IMR-90 (cell line): ENCODE measurements around the gene GLIPR1L2. TPM values are rescaled to one million over a fixed set of nuclear protein-coding genes. Genes with fewer than 3 reads are reported as not detected.

Source experiments
- ATAC-seq: fragments of 200-7000 bp; cut with Tn5 transposase; 2 replicates; pipeline ENCODE4 v1.9.1; 2020; ENCODE audit warnings: low read depth, mild to moderate bottlenecking, moderate library complexity
- BruUV-seq: library from RNA; stranded (reverse); fragments of 400-500 nt; replicated peaks from 2 replicates; lab custom pipeline; 2021; lab: Mats Ljungman, UMichigan
- CTCF ChIA-PET: fragments of 300-600 bp; formaldehyde crosslinking; extraction: SDS; loops from one replicate; lab custom pipeline; 2021; ENCODE audit warnings: antibody characterized with exemption; lab: Yijun Ruan, JAX
- POLR2A ChIA-PET: fragments of 300-600 bp; sonication (Branson Sonifier 250); formaldehyde crosslinking; loops from one replicate; lab custom pipeline; 2022; ENCODE audit warnings: antibody characterized with exemption; ENCODE audit not compliant: unreplicated experiment; lab: Charles Lee
- DNase-seq: peaks from one replicate; pipeline ENCODE4 v3.0.0; 2013
- H2AFZ ChIP-seq: replicated peaks from 2 replicates; pipeline ENCODE3; 2013; ENCODE audit warnings: low read length, mild to moderate bottlenecking; ENCODE audit not compliant: poor library complexity
- H2AK5ac ChIP-seq: 2 replicates; pipeline ENCODE4 v1.6.1; 2013; ENCODE audit warnings: low read depth, low read length, inconsistent platforms
- H2AK9ac ChIP-seq: replicated peaks from 2 replicates; pipeline ENCODE3; 2013; ENCODE audit warnings: mild to moderate bottlenecking, low read depth, low read length, moderate library complexity; ENCODE audit not compliant: poor library complexity
- H2BK120ac ChIP-seq: 2 replicates; pipeline ENCODE4 v1.6.1; 2013; ENCODE audit warnings: low read depth, low read length, inconsistent platforms
- H2BK15ac ChIP-seq: 3 replicates; pipeline ENCODE4 v1.6.1; 2013; ENCODE audit warnings: low read depth, low read length, inconsistent platforms
- H2BK20ac ChIP-seq: 2 replicates; pipeline ENCODE4 v1.6.1; 2013; ENCODE audit warnings: low read depth, mild to moderate bottlenecking, inconsistent platforms, low read length, moderate library complexity
- H2BK5ac ChIP-seq: 2 replicates; pipeline ENCODE4 v1.6.1; 2013; ENCODE audit warnings: mild to moderate bottlenecking, low read depth, low read length, inconsistent platforms; ENCODE audit not compliant: poor library complexity, severe bottlenecking
- H3K14ac ChIP-seq: replicated peaks from 2 replicates; pipeline ENCODE4 v1.6.1; 2013; ENCODE audit warnings: low read depth, low read length, inconsistent platforms
- H3K18ac ChIP-seq: 2 replicates; pipeline ENCODE4 v1.6.1; 2013; ENCODE audit warnings: low read depth, low read length, control low read depth
- H3K23ac ChIP-seq: 2 replicates; pipeline ENCODE4 v1.6.1; 2013; ENCODE audit warnings: low read depth, low read length, inconsistent platforms
- H3K27ac ChIP-seq: 2 replicates; pipeline ENCODE4 v1.5.1; 2013; ENCODE audit warnings: mild to moderate bottlenecking, control low read depth, low read length; ENCODE audit not compliant: insufficient read depth
- H3K27me3 ChIP-seq: 2 replicates; pipeline ENCODE4 v1.6.1; 2013; ENCODE audit warnings: low read length; ENCODE audit not compliant: control insufficient read depth, insufficient read depth
- H3K36me3 ChIP-seq: 2 replicates; pipeline ENCODE4 v1.6.1; 2013; ENCODE audit warnings: low read length, mixed read lengths; ENCODE audit not compliant: control insufficient read depth, insufficient read depth
- H3K4ac ChIP-seq: 2 replicates; pipeline ENCODE4 v1.6.1; 2013; ENCODE audit warnings: low read depth, low read length, inconsistent platforms
- H3K4me1 ChIP-seq: 2 replicates; pipeline ENCODE4 v1.6.1; 2013; ENCODE audit warnings: low read length, mixed read lengths; ENCODE audit not compliant: control insufficient read depth, insufficient read depth
- H3K4me2 ChIP-seq: 2 replicates; pipeline ENCODE4 v1.6.1; 2013; ENCODE audit warnings: low read depth, mild to moderate bottlenecking, control low read depth, low read length, moderate library complexity
- H3K4me3 ChIP-seq: 2 replicates; pipeline ENCODE4 v1.5.1; 2013; ENCODE audit warnings: low read depth, mild to moderate bottlenecking, control low read depth, low read length, moderate library complexity; ENCODE audit not compliant: insufficient read depth
- H3K56ac ChIP-seq: 2 replicates; pipeline ENCODE4 v1.6.1; 2013; ENCODE audit warnings: low read length, inconsistent platforms; ENCODE audit not compliant: insufficient read depth; ENCODE audit errors: extremely low read depth
- H3K79me1 ChIP-seq, 2 experiments: 2 replicates each; pipeline ENCODE4 v1.6.1; 2013; ENCODE audit warnings: low read length in 2 of 2, inconsistent platforms in 1 of 2, low read depth in 1 of 2
- H3K9ac ChIP-seq: 2 replicates; pipeline ENCODE4 v1.6.1; 2013; ENCODE audit warnings: low read depth, low read length, control low read depth
- H3K9me1 ChIP-seq: 2 replicates; pipeline ENCODE4 v1.6.1; 2013; ENCODE audit warnings: low read length, inconsistent platforms; ENCODE audit not compliant: insufficient read depth
- H3K9me3 ChIP-seq: 2 replicates; pipeline ENCODE4 v1.6.1; 2013; ENCODE audit warnings: low read length; ENCODE audit not compliant: control insufficient read depth, insufficient read depth
- H4K20me1 ChIP-seq: 2 replicates; pipeline ENCODE4 v1.6.1; 2013; ENCODE audit warnings: low read length, inconsistent platforms; ENCODE audit not compliant: insufficient read depth
- H4K5ac ChIP-seq: 2 replicates; pipeline ENCODE4 v1.6.1; 2013; ENCODE audit warnings: mild to moderate bottlenecking, low read depth, low read length, control low read depth
- H4K8ac ChIP-seq, 2 experiments: 2 replicates each; pipeline ENCODE4 v1.6.1; 2013; ENCODE audit warnings: low read depth in 2 of 2, low read length in 2 of 2, control low read depth in 1 of 2, inconsistent platforms in 1 of 2
- H4K91ac ChIP-seq: 2 replicates; pipeline ENCODE4 v1.6.1; 2013; ENCODE audit warnings: low read depth, low read length, inconsistent platforms; ENCODE audit not compliant: insufficient read depth
- BHLHE40 ChIP-seq: fragments of 150-350 bp; IDR thresholded peaks from 2 replicates; pipeline ENCODE4 v1.6.1; 2016; ENCODE audit warnings: mild to moderate bottlenecking, low read depth, low read length
- CHD1 ChIP-seq: IDR thresholded peaks from 2 replicates; pipeline ENCODE4 v1.6.1; 2012; ENCODE audit warnings: low read depth, low read length, improper control_type of control experiment
- CTCF ChIP-seq: conservative IDR thresholded peaks from 2 replicates; pipeline ENCODE4 v1.5.1; 2012; ENCODE audit warnings: mild to moderate bottlenecking, low read depth, low read length, improper control_type of control experiment
- FOS ChIP-seq: fragments of 150-350 bp; IDR thresholded peaks from 2 replicates; pipeline ENCODE4 v1.6.1; 2016; ENCODE audit warnings: low read depth, low read length
- MAFK ChIP-seq: IDR thresholded peaks from 2 replicates; pipeline ENCODE4 v1.6.1; 2012; ENCODE audit warnings: low read depth, low read length, improper control_type of control experiment
- MAZ ChIP-seq: IDR thresholded peaks from 2 replicates; pipeline ENCODE4 v1.6.1; 2012; ENCODE audit warnings: low read depth, mild to moderate bottlenecking, low read length, improper control_type of control experiment, moderate library complexity, borderline replicate concordance
- MXI1 ChIP-seq: IDR thresholded peaks from 2 replicates; pipeline ENCODE4 v1.6.1; 2012; ENCODE audit warnings: low read depth, mild to moderate bottlenecking, low read length, moderate library complexity, borderline replicate concordance
- NFE2L2 ChIP-seq: fragments of 150-350 bp; IDR thresholded peaks from 2 replicates; pipeline ENCODE4 v1.6.1; 2016; ENCODE audit warnings: low read depth, mild to moderate bottlenecking, low read length
- RCOR1 ChIP-seq: IDR thresholded peaks from 2 replicates; pipeline ENCODE4 v1.6.1; 2012; ENCODE audit warnings: mild to moderate bottlenecking, low read length, improper control_type of control experiment; ENCODE audit not compliant: insufficient replicate concordance
- RFX5 ChIP-seq: IDR thresholded peaks from 2 replicates; pipeline ENCODE4 v1.8.0; 2012; ENCODE audit warnings: low read depth, mild to moderate bottlenecking, low read length, moderate library complexity
- whole genome bisulfite sequencing, 2 experiments: methylation state at CpG; one replicate each; pipeline versions ENCODE4 v1.1.5 to v1.1.7; 2013; ENCODE audit warnings: missing lambda C conversion rate in 2 of 2; ENCODE audit not compliant: insufficient read length in 1 of 2; ENCODE audit errors: extremely low coverage in 2 of 2; 5-methylcytosine and 5-hydroxymethylcytosine counted together
- dilution Hi-C: fragments of 300-500 bp; cut with HindIII; formaldehyde crosslinking; loops from one replicate; pipeline ENCODE4 v1.14.3; 2018; ENCODE audit warnings: low sequenced_read_pairs; ENCODE audit not compliant: unreplicated experiment
- in situ Hi-C: fragments of 300-500 bp; cut with MboI; formaldehyde crosslinking; loops from 3 replicates; pipeline ENCODE4 v1.14.3; 2019; ENCODE audit warnings: low sequenced_read_pairs, inconsistent platforms, mixed read lengths
- intact Hi-C: fragments of 100-400 bp; cut with micrococcal nuclease; formaldehyde crosslinking; loops from 2 replicates; pipeline ENCODE4 v1.10.0; 2022
- polyA plus RNA-seq, 3 experiments: library from polyadenylated mRNA; depleted of rRNA; stranded (reverse); fragments of >200 nt; gene quantifications; 2 replicates each; pipeline ENCODE4 v1.2.3, GENCODE V29; 2012; ENCODE audit warnings: low replicate concordance in 1 of 3
- total RNA-seq: library from RNA; depleted of rRNA; stranded (reverse); fragments of >200 nt; gene quantifications from 2 replicates; pipeline ENCODE4 v1.2.3, GENCODE V29; 2012

GLIPR1L2 gene
- total and polyA plus RNA-seq, 2 of the 4 experiments (the other 2 are of a cell fraction) = 0.07 TPM; not detected in 1

- TF ChIP-seq NFE2L2 (no peak), BHLHE40 (no peak), MAFK (no peak), MAZ (no peak), MXI1 (no peak), RFX5 (no peak), CHD1 (no peak)
These were observed 61.9 kb downstream of the GLIPR1L2 start (continued) for GRCh38 chr12:75452675-75453330.

GRCh38 chr12:75455839-75456238, 65.0 kb downstream of the GLIPR1L2 start:
- no peaks in the 10 kb centered on the region for H3K36me3 ChIP-seq
- no peak overlapping the region for H4K5ac ChIP-seq
- BruUV-seq = no TSS peak
- H4K8ac ChIP-seq = no peak overlapping the region
- WGBS, 2 experiments = no CpG with 5 or more reads among the region's 5 CpGs
- CTCF ChIA-PET = interaction anchor here (1.0 kb wide), 1 partner anchor 64 kb away, joined by 4 read pairs; no protein-coding TSS in a partner anchor
- H3K9me3 ChIP-seq = peaks cover 4% of the 10 kb centered on the region; the same call in 1 of the 2 replicates
- H4K91ac ChIP-seq = no peak overlapping the region
- DNase-seq (no peak), ATAC-seq (no peak)
- no peaks in the 10 kb centered on the region for H3K27me3 ChIP-seq
- no peak overlapping the region for H2AK5ac ChIP-seq
- H2BK120ac ChIP-seq = no peak overlapping the region
- H2AFZ ChIP-seq = no peak overlapping the region
- no peak overlapping the region for H2BK15ac ChIP-seq
- H3K18ac ChIP-seq = no peak overlapping the region
- H3K4me1 ChIP-seq = no peaks in the 10 kb centered on the region
- H3K79me1 ChIP-seq = no peaks in the 10 kb centered on the region
- dilution Hi-C loops = no loop called here
- no peak for TF ChIP-seq RFX5
- TF ChIP-seq CTCF = no peak
- no peak for TF ChIP-seq CHD1
- no peak for TF ChIP-seq NFE2L2
- no peak for TF ChIP-seq FOS
- TF ChIP-seq RCOR1 = no peak
- intact Hi-C loops = no loop called here
- in situ Hi-C loops = no loop called here
- no peak overlapping the region for H3K4me2 ChIP-seq
- H4K20me1 ChIP-seq = no peaks in the 10 kb centered on the region
- no peak overlapping the region for H3K56ac ChIP-seq
- no peak overlapping the region for H3K9ac ChIP-seq
- POLR2A ChIA-PET = no interaction called here
- H2BK5ac ChIP-seq = no peak overlapping the region
- no peak overlapping the region for H2BK20ac ChIP-seq
- H3K23ac ChIP-seq = no peak overlapping the region
- no peak overlapping the region for H3K4me3 ChIP-seq
- H2AK9ac ChIP-seq = no peak overlapping the region
- no peak overlapping the region for H3K27ac ChIP-seq
- no peaks in the 10 kb centered on the region; the same call in 1 of the 2 replicates for H3K9me1 ChIP-seq
- H3K4ac ChIP-seq = no peak overlapping the region
- H3K14ac ChIP-seq = no peak overlapping the region
